ENCODE measurements around the gene PIK3CD.
A peak's percentile ranks its signal among the peaks of the same experiment; 100 is the strongest.

PIK3CD gene

DNA sequence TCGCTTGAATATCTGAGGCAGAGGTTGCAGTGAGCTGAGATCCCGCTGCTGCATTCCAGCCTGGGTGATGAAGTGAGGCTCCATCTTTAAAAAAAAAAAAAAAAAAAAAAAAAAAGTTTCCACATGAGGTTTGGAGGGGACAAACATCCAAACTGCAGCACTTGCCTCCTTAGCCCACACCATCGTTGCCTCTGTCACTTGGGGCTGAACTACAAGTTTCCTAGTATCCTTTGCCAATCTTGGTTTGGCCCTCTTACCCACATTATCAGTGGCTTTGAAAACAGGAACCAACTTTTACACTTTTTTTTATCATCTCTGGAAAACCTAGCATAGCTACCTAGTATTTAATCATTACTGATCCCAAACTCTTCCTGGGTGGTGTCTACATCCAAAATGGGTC is 113.0 kb downstream of the PIK3CD start:
- no peak for DNase-seq
- Histone ChIP-seq H3K4me1 (ENCODE audit: control insufficient read depth, insufficient read depth, low read length, poor library complexity, severe bottlenecking) (no peaks in the 10 kb centered on the region), H3K27me3 (replicated peaks; ENCODE audit: control insufficient read depth, insufficient read depth, low read length, poor library complexity, severe bottlenecking) (no peaks in the 10 kb centered on the region), H3K36me3 (ENCODE audit: control insufficient read depth, insufficient read depth, low read length) (no peaks in the 10 kb centered on the region), H3K9me3 (ENCODE audit: control insufficient read depth, low read length) (no peaks in the 10 kb centered on the region), H3K4me3 (ENCODE audit: insufficient read depth, low read depth, low read length, poor library complexity, severe bottlenecking) (no peak overlapping the region), H3K27ac (ENCODE audit: insufficient read depth, low read length, poor library complexity, severe bottlenecking) (no peak overlapping the region)

- H3K27ac ChIP-seq (ENCODE audit: insufficient read depth, low read length, poor library complexity, severe bottlenecking) = no peak overlapping the region
- no peaks in the 10 kb centered on the region for H3K4me1 ChIP-seq (ENCODE audit: control insufficient read depth, insufficient read depth, low read length, poor library complexity, severe bottlenecking)
- no peaks in the 10 kb centered on the region for H3K36me3 ChIP-seq (ENCODE audit: control insufficient read depth, insufficient read depth, low read length)
- H3K27me3 ChIP-seq (replicated peaks; ENCODE audit: control insufficient read depth, insufficient read depth, low read length, poor library complexity, severe bottlenecking) = no peaks in the 10 kb centered on the region
- H3K4me3 ChIP-seq (ENCODE audit: insufficient read depth, low read depth, low read length, poor library complexity, severe bottlenecking) = no peak overlapping the region
- H3K9me3 ChIP-seq (ENCODE audit: control insufficient read depth, low read length) = no peaks in the 10 kb centered on the region
- no peak for DNase-seq
Measured at GRCh38 chr1:9766759-9767442, 115.4 kb downstream of the PIK3CD start.

- Histone ChIP-seq H3K4me1 (ENCODE audit: control insufficient read depth, insufficient read depth, low read length, poor library complexity, severe bottlenecking) (no peaks in the 10 kb centered on the region), H3K36me3 (ENCODE audit: control insufficient read depth, insufficient read depth, low read length) (peaks cover 9% of the 10 kb centered on the region), H3K4me3 (ENCODE audit: insufficient read depth, low read depth, low read length, poor library complexity, severe bottlenecking) (no peak overlapping the region), H3K27ac (ENCODE audit: insufficient read depth, low read length, poor library complexity, severe bottlenecking) (no peak overlapping the region), H3K27me3 (replicated peaks; ENCODE audit: control insufficient read depth, insufficient read depth, low read length, poor library complexity, severe bottlenecking) (no peaks in the 10 kb centered on the region), H3K9me3 (ENCODE audit: control insufficient read depth, low read length) (no peaks in the 10 kb centered on the region)
- DNase-seq = peak in 2 of 3 donors; percentile 4 to 11
Measured at GRCh38 chr1:9767964-9768668, 116.6 kb downstream of the PIK3CD start.

GRCh38 chr1:9768983-9769382 is 117.5 kb downstream of the PIK3CD start:
- Histone ChIP-seq H3K27me3 (replicated peaks; ENCODE audit: control insufficient read depth, insufficient read depth, low read length, poor library complexity, severe bottlenecking) (no peaks in the 10 kb centered on the region), H3K27ac (ENCODE audit: insufficient read depth, low read length, poor library complexity, severe bottlenecking) (no peak overlapping the region), H3K4me3 (ENCODE audit: insufficient read depth, low read depth, low read length, poor library complexity, severe bottlenecking) (no peak overlapping the region), H3K9me3 (ENCODE audit: control insufficient read depth, low read length) (no peaks in the 10 kb centered on the region), H3K4me1 (ENCODE audit: control insufficient read depth, insufficient read depth, low read length, poor library complexity, severe bottlenecking) (no peaks in the 10 kb centered on the region), H3K36me3 (ENCODE audit: control insufficient read depth, insufficient read depth, low read length) (peaks cover 11% of the 10 kb centered on the region)
- DNase-seq = no peak

- Histone ChIP-seq H3K4me1 (ENCODE audit: control insufficient read depth, insufficient read depth, low read length, poor library complexity, severe bottlenecking) (no peaks in the 10 kb centered on the region), H3K27me3 (replicated peaks; ENCODE audit: control insufficient read depth, insufficient read depth, low read length, poor library complexity, severe bottlenecking) (no peaks in the 10 kb centered on the region), H3K4me3 (ENCODE audit: insufficient read depth, low read depth, low read length, poor library complexity, severe bottlenecking) (no peak overlapping the region), H3K27ac (ENCODE audit: insufficient read depth, low read length, poor library complexity, severe bottlenecking) (no peak overlapping the region), H3K9me3 (ENCODE audit: control insufficient read depth, low read length) (no peaks in the 10 kb centered on the region), H3K36me3 (ENCODE audit: control insufficient read depth, insufficient read depth, low read length) (peaks cover 11% of the 10 kb centered on the region)
- DNase-seq = no peak
Measured at GRCh38 chr1:9770298-9770697, 118.8 kb downstream of the PIK3CD start.

DNA sequence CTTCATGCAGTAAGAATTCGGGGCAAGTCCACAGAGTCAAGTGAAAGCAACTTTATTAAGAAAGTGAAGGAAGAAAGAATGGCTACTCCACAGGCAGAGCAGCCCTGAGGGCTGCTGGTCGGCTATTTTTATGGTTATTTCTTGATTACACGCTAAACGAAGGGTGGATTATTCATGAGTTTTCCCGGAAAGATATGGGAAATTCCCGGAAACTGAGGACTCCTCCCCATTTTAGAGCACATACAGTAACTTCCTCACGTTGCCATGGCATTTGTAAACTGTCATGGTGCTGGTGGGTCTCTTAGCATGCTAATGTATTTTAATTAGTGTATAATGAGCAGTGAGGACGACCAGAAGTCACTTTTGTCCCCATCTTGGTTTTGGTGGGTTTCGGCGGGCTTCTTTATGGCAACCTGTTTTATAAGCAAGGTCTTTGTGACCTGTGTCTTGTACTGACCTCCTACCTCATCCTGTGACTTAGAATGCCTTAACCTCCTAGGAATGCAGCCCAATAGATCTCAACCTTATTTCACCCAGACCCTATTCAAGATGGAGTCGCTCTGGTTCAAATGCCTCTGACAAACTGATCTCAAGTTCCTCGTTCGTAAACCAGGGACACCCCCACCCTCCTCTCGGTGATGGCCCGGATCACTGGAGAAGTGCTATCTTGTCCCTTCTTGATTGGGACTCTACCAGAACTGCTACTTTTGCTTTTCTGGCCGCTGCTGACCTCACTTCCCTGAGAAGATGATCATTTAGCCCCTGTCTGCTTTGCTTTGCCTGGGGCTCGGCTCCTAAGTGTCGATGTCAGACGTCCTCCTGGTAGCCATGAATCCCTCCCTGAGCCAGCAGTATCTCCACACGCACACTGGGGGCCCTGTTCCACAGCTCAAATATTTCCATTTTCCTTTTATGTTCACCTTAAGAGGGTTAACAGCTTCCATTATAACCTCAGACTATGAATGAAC is 123.5 kb downstream of the PIK3CD start:
- no peak overlapping the region for H3K27ac ChIP-seq (ENCODE audit: insufficient read depth, low read length, poor library complexity, severe bottlenecking)
- H3K4me1 ChIP-seq (ENCODE audit: control insufficient read depth, insufficient read depth, low read length, poor library complexity, severe bottlenecking) = no peaks in the 10 kb centered on the region
- H3K4me3 ChIP-seq (ENCODE audit: insufficient read depth, low read depth, low read length, poor library complexity, severe bottlenecking) = no peak overlapping the region
- no peaks in the 10 kb centered on the region for H3K27me3 ChIP-seq (replicated peaks; ENCODE audit: control insufficient read depth, insufficient read depth, low read length, poor library complexity, severe bottlenecking)
- H3K9me3 ChIP-seq (ENCODE audit: control insufficient read depth, low read length) = no peaks in the 10 kb centered on the region
- peaks cover 11% of the 10 kb centered on the region for H3K36me3 ChIP-seq (ENCODE audit: control insufficient read depth, insufficient read depth, low read length)
- no peak for DNase-seq

DNA sequence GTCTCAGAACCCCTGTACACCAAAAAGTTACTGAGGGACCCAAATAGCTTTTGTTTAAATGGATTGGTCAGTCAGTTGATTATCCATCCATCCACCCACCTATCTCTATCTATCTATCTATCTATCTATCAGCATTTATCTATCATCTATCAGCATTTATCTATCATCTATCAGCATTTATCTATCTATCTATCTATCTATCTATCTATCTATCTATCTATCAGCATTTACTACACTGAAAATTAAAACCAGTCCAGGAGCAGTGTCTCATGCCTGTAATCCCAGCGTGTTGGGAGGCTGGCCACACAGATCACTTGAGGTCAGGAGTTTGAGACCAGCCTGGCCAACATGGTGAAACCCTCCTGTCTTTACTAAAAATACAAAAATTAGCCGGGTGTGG is 125.2 kb downstream of the PIK3CD start:
- H3K27me3 ChIP-seq (replicated peaks; ENCODE audit: control insufficient read depth, insufficient read depth, low read length, poor library complexity, severe bottlenecking) = no peaks in the 10 kb centered on the region
- H3K27ac ChIP-seq (ENCODE audit: insufficient read depth, low read length, poor library complexity, severe bottlenecking) = no peak overlapping the region
- H3K4me3 ChIP-seq (ENCODE audit: insufficient read depth, low read depth, low read length, poor library complexity, severe bottlenecking) = no peak overlapping the region
- no peaks in the 10 kb centered on the region for H3K9me3 ChIP-seq (ENCODE audit: control insufficient read depth, low read length)
- peaks cover 11% of the 10 kb centered on the region for H3K36me3 ChIP-seq (ENCODE audit: control insufficient read depth, insufficient read depth, low read length)
- no peak for DNase-seq
- H3K4me1 ChIP-seq (ENCODE audit: control insufficient read depth, insufficient read depth, low read length, poor library complexity, severe bottlenecking) = no peaks in the 10 kb centered on the region
